ENCODE data around the gene DCAF5. TPM values are rescaled to one million over a fixed set of nuclear protein-coding genes. Genes with fewer than 3 reads are reported as not detected.

The DCAF5 gene
- total RNA-seq, 1 experiment from 2014 or later, result 29.1 TPM

GRCh38 chr14:69050240-69051184 lies 102.4 kb downstream of the DCAF5 start:
- peaks cover 6% of the 10 kb centered on the region; the same call in 1 of the 2 replicates for H3F3A ChIP-seq (ENCODE audit: insufficient read depth, low read depth)
- intact Hi-C loops (cut with micrococcal nuclease; ENCODE audit: unreplicated experiment), result no loop called here
- BruUV-seq (replicated peaks), result no TSS peak
- H3K9me3 ChIP-seq (ENCODE audit: insufficient read depth, low read depth), result no peaks in the 10 kb centered on the region
- no peak for TF ChIP-seq CTCF (conservative IDR thresholded peaks at IDR 0.05)
- no peak for TF ChIP-seq EZH2 (IDR thresholded peaks at IDR 0.05; ENCODE audit: low read depth)
- no peaks in the 10 kb centered on the region for H3K27me3 ChIP-seq (ENCODE audit: insufficient read depth, low read depth)
- no peaks in the 10 kb centered on the region for H4K20me1 ChIP-seq (ENCODE audit: insufficient read depth)
- DNase-seq, result peak in 1 of 2 experiments; percentile 63
- no peak overlapping the region for H2AFZ ChIP-seq
- H3K9me2 ChIP-seq (ENCODE audit: insufficient read depth), result no peaks in the 10 kb centered on the region
- no peak overlapping the region for H3K4me3 ChIP-seq
- peak overlapping the region; percentile 48 for H3K27ac ChIP-seq
- peaks cover 8% of the 10 kb centered on the region; the same call in 1 of the 2 replicates for H3K36me3 ChIP-seq (ENCODE audit: low read depth)
- ChIA-PET CTCF (no interaction called here), POLR2A (ENCODE audit: unreplicated experiment) (interaction anchor here (0.6 to 0.7 kb wide), 3 partner anchors 51 to 689 kb away, joined by 3 to 7 read pairs (median 4); no protein-coding TSS in a partner anchor)
- peak overlapping the region; percentile 47 for H3K4me2 ChIP-seq
- H3K4me1 ChIP-seq (replicated peaks; ENCODE audit: insufficient read depth), result peaks cover 30% of the 10 kb centered on the region
- no peaks in the 10 kb centered on the region for H3K79me2 ChIP-seq (ENCODE audit: low read depth)

- H3K4me3 ChIP-seq, result no peak overlapping the region
- H2AFZ ChIP-seq, result no peak overlapping the region
- H3K9me3 ChIP-seq (ENCODE audit: insufficient read depth, low read depth), result no peaks in the 10 kb centered on the region
- CTCF ChIA-PET, result interaction anchor here (1.1 kb wide), 1 partner anchor 41 kb away, joined by 3 read pairs; no protein-coding TSS in a partner anchor
- H3K4me2 ChIP-seq, result peak overlapping the region; percentile 47
- H3F3A ChIP-seq (ENCODE audit: insufficient read depth, low read depth), result peaks cover 6% of the 10 kb centered on the region; the same call in 1 of the 2 replicates
- DNase-seq, result peak in 1 of 2 experiments; percentile 89
- peaks cover 36% of the 10 kb centered on the region for H3K4me1 ChIP-seq (replicated peaks; ENCODE audit: insufficient read depth)
- no peaks in the 10 kb centered on the region for H3K9me2 ChIP-seq (ENCODE audit: insufficient read depth)
- TF ChIP-seq CTCF (conservative IDR thresholded peaks at IDR 0.05) (no peak), EZH2 (IDR thresholded peaks at IDR 0.05; ENCODE audit: low read depth) (no peak)
- peak overlapping the region; percentile 48 for H3K27ac ChIP-seq
- no peaks in the 10 kb centered on the region for H3K79me2 ChIP-seq (ENCODE audit: low read depth)
- H4K20me1 ChIP-seq (ENCODE audit: insufficient read depth), result no peaks in the 10 kb centered on the region
- no TSS peak for BruUV-seq (replicated peaks)
- H3K36me3 ChIP-seq (ENCODE audit: low read depth), result no peaks in the 10 kb centered on the region
- H3K27me3 ChIP-seq (ENCODE audit: insufficient read depth, low read depth), result no peaks in the 10 kb centered on the region
- POLR2A ChIA-PET (ENCODE audit: unreplicated experiment), result interaction anchor here (0.6 kb wide), 3 partner anchors 72 to 690 kb away, joined by 4 to 7 read pairs (median 5); no protein-coding TSS in a partner anchor
- intact Hi-C loops (cut with micrococcal nuclease; ENCODE audit: unreplicated experiment), result no loop called here
These were observed 103.2 kb downstream of the DCAF5 start for GRCh38 chr14:69049675-69050074.

GRCh38 chr14:69048456-69048855 lies 104.5 kb downstream of the DCAF5 start:
- no peaks in the 10 kb centered on the region for H3K9me2 ChIP-seq (ENCODE audit: insufficient read depth)
- DNase-seq, result peak in 1 of 2 experiments; percentile 35
- no peak for TF ChIP-seq CTCF (conservative IDR thresholded peaks at IDR 0.05)
- no peak for TF ChIP-seq EZH2 (IDR thresholded peaks at IDR 0.05; ENCODE audit: low read depth)
- intact Hi-C loops (cut with micrococcal nuclease; ENCODE audit: unreplicated experiment), result no loop called here
- H3K4me1 ChIP-seq (replicated peaks; ENCODE audit: insufficient read depth), result peaks cover 48% of the 10 kb centered on the region
- ChIA-PET POLR2A (ENCODE audit: unreplicated experiment) (no interaction called here), CTCF (interaction anchor here (0.7 to 1.1 kb wide), 2 partner anchors 42 to 68 kb away, joined by 3 to 6 read pairs; no protein-coding TSS in a partner anchor)
- no peaks in the 10 kb centered on the region for H3K9me3 ChIP-seq (ENCODE audit: insufficient read depth, low read depth)
- H4K20me1 ChIP-seq (ENCODE audit: insufficient read depth), result no peaks in the 10 kb centered on the region
- H3K4me3 ChIP-seq, result no peak overlapping the region
- H3K4me2 ChIP-seq, result no peak overlapping the region
- no peak overlapping the region for H2AFZ ChIP-seq
- peaks cover 6% of the 10 kb centered on the region; the same call in 1 of the 2 replicates for H3F3A ChIP-seq (ENCODE audit: insufficient read depth, low read depth)
- H3K79me2 ChIP-seq (ENCODE audit: low read depth), result no peaks in the 10 kb centered on the region
- BruUV-seq (replicated peaks), result no TSS peak
- no peak overlapping the region for H3K27ac ChIP-seq
- no peaks in the 10 kb centered on the region for H3K27me3 ChIP-seq (ENCODE audit: insufficient read depth, low read depth)
- H3K36me3 ChIP-seq (ENCODE audit: low read depth), result no peaks in the 10 kb centered on the region
